Measurements from ENCODE around the gene HDAC5.
"Not testable (repeated sequence)": the region's sequence is repeated elsewhere in the genome, so short reads cannot be mapped to it uniquely, and the experiment has no call there.

Gene HDAC5

GRCh38 chr17:44134752-44135568 is 11.5 kb upstream of the HDAC5 start:
- in situ Hi-C loops (cut with MboI; ENCODE audit: low sequenced_read_pairs): no loop called here

DNA sequence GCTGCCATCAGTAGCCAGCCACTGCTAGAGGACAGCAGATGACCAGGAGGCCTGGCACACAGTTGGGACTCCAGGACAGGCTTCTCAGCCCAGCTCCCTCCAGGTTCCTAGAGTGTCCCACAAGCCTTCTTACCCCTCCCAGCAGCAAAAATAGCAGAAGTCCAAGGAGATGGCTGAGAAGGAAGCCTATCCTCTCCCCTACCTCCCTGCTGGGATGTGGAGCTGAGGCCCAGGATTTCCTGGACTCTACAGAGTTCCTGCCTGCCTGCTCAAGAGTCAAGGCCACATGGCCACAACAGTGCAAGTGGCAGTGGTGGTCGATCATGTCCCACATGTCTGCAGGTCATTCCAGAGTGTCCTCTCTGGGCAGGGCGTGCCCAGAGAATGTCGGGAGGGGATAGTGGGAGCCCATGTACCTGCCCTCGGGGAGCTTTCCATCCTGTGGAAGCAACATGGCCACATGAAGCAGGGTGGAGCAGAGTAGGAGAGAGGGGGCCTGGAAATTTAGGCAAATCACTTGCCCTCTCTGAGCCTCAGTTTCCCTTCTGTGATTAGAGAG is 10.6 kb upstream of the HDAC5 start:
- in situ Hi-C loops (cut with MboI; ENCODE audit: low sequenced_read_pairs): no loop called here

- in situ Hi-C loops (cut with MboI; ENCODE audit: low sequenced_read_pairs): no loop called here
These were observed 8.9 kb upstream of the HDAC5 start for GRCh38 chr17:44132275-44132821.

GRCh38 chr17:44131372-44131771 is 7.9 kb upstream of the HDAC5 start:
- in situ Hi-C loops (cut with MboI; ENCODE audit: low sequenced_read_pairs): not testable (repeated sequence)

DNA sequence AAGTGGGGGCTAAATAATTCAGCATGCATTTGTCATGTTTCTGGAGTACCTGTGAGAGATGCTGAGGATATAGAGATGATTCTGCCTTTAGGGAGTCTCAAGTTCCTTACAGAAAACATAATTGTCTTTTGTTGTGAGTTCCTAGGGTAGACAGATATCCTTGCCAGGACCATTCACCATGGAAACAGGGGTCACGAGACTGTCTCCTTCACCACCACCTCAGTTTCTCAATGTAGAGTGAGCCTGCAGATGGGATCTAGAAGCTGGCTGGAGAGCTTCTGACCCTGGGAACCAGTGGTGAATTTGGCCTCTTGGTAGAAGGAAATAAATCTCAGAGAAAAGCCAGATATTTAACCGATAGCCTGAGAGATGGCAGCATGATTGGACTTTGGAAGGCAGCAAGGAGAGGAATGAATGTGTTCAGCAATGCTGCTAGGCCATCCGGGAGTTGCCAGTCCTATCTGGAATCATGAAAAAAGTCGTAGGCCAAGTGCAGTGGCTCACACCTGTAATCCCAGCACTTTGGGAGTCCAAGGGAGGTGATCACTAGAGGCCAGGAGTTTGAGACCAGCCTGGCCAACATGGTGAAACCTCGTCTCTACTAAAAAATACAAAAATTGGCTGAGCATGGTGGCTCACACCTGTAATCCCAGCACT is 7.4 kb upstream of the HDAC5 start:
- in situ Hi-C loops (cut with MboI; ENCODE audit: low sequenced_read_pairs): no loop called here

DNA sequence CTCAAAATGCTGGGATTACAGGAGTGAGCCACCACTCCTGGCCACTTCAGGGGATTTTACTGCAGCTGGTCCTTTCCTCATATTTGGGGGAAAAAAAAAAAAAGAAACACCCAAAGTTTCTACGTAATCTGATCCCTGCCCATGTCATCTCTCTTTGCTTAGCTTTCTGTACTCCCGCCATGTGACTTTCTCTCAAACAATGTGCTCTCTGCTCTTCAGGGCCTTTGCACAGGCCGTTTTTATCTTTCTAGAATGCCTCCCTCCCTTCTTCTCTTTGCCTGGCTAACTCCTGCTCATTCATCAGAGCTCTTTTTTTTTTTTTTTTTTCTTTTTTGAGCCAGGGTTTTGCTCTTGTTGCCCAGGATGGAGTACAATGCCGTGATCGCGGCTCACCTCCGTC is 4.9 kb upstream of the HDAC5 start:
- in situ Hi-C loops (cut with MboI; ENCODE audit: low sequenced_read_pairs): no loop called here

GRCh38 chr17:44124118-44124438 is 637 bp upstream of the HDAC5 start:
- in situ Hi-C loops (cut with MboI; ENCODE audit: low sequenced_read_pairs): no loop called here

DNA sequence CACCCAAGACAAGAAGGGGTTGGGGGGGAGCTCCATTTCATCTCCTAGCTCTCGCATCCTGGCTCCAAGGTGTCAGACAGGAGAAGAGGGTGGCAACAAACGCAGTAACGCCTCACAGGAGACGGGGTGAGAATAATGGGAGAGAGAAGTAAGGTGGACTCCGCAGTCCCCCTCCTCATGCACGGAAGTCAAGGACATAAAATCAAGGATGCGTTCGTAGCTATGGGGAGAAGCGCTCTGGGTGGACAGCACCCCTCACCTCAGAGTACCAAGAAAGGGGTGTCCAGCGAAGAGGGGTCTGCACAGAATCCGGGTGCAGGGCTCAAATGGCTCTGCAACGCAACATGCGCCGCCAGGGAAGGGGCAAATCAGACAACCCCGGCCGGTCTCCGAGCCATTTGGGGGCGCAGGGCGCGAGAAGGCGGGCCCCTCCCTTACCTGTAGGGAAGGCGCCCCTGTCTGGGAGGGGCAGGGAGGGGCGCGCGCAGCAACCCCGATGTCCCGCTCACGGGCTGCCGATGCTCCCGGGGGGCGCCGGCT is 555 bp downstream of the HDAC5 start:
- in situ Hi-C loops (cut with MboI; ENCODE audit: low sequenced_read_pairs): no loop called here

GRCh38 chr17:44121997-44122815 is 1.2 kb downstream of the HDAC5 start:
- in situ Hi-C loops (cut with MboI; ENCODE audit: low sequenced_read_pairs): no loop called here

GRCh38 chr17:44120851-44121605 is 2.4 kb downstream of the HDAC5 start:
- in situ Hi-C loops (cut with MboI; ENCODE audit: low sequenced_read_pairs): no loop called here

- in situ Hi-C loops (cut with MboI; ENCODE audit: low sequenced_read_pairs): not testable (repeated sequence)
These were observed 3.2 kb downstream of the HDAC5 start for GRCh38 chr17:44120281-44120680.

- in situ Hi-C loops (cut with MboI; ENCODE audit: low sequenced_read_pairs): no loop called here
These were observed 3.6 kb downstream of the HDAC5 start for GRCh38 chr17:44119798-44120197.

- in situ Hi-C loops (cut with MboI; ENCODE audit: low sequenced_read_pairs): no loop called here
These were observed 4.4 kb downstream of the HDAC5 start for GRCh38 chr17:44119062-44119461.

DNA sequence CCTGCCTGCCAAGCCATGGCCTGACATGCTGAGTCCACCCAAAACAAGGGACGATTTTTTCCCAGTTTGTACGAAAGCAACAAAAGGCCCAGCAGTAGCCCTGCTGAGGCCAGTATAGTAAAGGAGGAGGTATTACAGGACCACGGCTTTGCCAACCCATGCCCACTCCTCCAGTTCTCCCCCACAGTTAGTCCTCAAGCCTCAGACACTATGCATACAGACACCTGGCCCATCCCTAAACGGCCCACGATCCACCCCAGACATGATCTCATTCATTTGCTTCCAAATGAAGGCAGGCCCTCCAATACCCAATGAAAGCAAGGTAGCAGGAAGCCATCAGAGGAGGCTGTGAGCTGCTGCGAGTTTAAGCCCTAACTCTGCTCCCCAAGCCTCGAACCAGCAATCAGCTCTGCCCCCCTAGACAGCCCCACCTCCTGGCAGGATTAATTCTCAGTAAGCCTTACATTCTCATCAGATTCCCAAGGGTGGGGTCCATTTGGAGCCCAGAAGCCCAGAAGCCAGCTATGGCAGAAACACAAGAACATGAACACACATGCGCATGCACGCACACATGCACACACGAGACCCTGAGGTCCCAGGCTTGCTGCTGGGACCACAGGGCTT is 4.9 kb downstream of the HDAC5 start:
- in situ Hi-C loops (cut with MboI; ENCODE audit: low sequenced_read_pairs): no loop called here

DNA sequence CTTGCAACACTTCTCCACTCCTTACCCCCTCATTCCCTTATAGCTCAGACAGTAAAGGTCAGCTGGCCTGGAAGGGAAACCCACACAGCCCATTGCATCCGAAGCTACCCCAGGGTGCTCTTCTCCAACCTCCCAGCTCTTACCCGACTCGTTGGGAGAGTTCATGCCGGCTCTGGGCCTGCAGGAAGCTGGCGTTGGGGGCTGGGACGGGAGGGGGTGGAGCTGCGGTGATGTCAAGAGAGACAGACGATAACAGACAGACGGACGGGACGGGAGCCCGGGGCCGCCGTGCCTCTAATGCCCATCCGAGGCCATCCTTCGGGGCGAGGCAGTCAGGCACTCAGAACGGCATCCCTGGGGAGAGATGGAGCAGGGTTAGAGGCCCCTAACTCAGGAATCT is 6.1 kb downstream of the HDAC5 start:
- in situ Hi-C loops (cut with MboI; ENCODE audit: low sequenced_read_pairs): no loop called here

- in situ Hi-C loops (cut with MboI; ENCODE audit: low sequenced_read_pairs): no loop called here
These were observed 7.6 kb downstream of the HDAC5 start for GRCh38 chr17:44115585-44116415.

- in situ Hi-C loops (cut with MboI; ENCODE audit: low sequenced_read_pairs): no loop called here
These were observed 9.3 kb downstream of the HDAC5 start for GRCh38 chr17:44113868-44114840.

DNA sequence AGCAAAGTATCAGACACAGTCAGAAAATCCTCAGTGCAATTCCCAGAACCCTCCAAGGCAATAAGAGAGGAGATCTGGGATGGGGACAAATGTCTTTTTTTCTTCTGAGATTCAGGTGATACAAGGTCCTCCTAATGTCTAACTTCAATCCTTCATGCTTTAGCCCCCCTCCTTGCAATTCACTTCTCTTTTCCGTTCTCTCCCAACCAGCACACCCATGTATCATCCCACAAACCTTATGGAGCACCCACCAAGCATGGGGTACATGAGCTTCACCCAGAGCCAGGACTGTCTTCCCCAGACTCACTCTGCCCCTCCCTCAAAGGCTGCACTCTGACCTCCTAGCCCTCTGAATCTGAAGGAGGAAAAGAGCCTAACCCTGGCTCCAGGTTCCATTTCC is 10.1 kb downstream of the HDAC5 start:
- in situ Hi-C loops (cut with MboI; ENCODE audit: low sequenced_read_pairs): no loop called here

All from HL-60/S4 treated with phorbol 12-myristate 13-acetate at 8.2 ng/mL for 4 days and 3 days (cell line).